ENCODE data around the gene KAT2B.
A peak's percentile ranks its signal among the peaks of the same experiment; 100 is the strongest.

- TF ChIP-seq CTCF (IDR thresholded peaks at IDR 0.05 in 8 of 11, conservative IDR thresholded peaks at IDR 0.05 in 3 of 11) (peak in 3 of 11 experiments; percentile 16 to 38 (median 24)), POLR2A (IDR thresholded peaks at IDR 0.05) (peak in 1 of 3 donors; percentile 72), POLR2AphosphoS5 (IDR thresholded peaks at IDR 0.05) (peak; percentile 94 to 98 (median 97))
These were observed 145.7 kb downstream of the KAT2B start, which contains the start of gene SGO1 for GRCh38 chr3:20185679-20186599.
